GM21381 (cell line): ENCODE data around the gene GPX2.

Experiments
- ATAC-seq: cut with Tn5 transposase; IDR thresholded peaks from one replicate; pipeline ENCODE4 v1.9.1; 2021; ENCODE audit warnings: mild to moderate bottlenecking, moderate library complexity; ENCODE audit not compliant: unreplicated experiment

GPX2 gene

DNA sequence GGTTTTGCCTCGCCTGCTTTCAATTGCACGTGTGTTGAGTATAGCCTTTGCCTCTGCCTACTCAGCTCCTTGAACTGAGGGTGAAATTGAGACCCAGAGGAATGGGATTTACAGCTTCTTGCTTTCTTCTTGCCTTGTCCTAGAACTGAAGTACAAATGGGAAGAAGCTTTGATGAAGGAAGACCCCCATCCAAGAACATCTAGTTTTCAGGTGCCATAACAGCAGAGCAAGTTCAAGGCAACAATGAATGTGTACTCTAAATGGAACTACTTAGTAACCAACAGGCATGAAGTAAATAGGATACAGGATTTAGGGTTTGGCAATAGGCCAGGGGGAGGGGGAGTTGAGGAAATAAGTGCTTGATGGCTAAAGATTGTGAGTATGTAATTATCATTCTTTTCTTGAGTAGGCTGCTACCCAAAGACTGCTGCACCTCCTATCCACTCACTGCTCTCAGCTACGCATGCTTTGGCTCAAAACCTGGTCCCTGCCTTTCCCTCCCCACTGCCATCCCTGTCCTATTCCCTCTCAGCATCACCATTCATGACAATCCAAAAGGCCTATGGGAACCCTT is 2.1 kb downstream of the GPX2 start:
- no peak for ATAC-seq

DNA sequence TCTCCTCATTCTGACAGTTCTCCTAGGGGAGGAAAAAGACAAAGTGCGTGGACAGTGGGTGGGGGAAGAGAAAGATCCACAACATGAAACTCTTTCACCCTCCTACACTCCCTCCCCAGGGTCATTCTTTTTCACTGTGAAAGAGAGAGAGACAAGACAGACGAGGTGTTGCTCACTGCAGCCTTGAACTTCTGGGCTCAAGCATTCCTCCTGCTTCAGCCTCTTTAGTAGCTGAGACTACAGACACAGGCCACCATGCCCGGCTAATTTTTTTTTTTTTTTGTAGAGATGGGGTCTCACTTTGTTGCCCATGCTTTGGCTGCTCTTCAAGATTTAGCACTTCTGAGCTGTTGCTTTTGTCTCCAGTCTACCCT is 2.7 kb downstream of the GPX2 start:
- ATAC-seq = no peak

DNA sequence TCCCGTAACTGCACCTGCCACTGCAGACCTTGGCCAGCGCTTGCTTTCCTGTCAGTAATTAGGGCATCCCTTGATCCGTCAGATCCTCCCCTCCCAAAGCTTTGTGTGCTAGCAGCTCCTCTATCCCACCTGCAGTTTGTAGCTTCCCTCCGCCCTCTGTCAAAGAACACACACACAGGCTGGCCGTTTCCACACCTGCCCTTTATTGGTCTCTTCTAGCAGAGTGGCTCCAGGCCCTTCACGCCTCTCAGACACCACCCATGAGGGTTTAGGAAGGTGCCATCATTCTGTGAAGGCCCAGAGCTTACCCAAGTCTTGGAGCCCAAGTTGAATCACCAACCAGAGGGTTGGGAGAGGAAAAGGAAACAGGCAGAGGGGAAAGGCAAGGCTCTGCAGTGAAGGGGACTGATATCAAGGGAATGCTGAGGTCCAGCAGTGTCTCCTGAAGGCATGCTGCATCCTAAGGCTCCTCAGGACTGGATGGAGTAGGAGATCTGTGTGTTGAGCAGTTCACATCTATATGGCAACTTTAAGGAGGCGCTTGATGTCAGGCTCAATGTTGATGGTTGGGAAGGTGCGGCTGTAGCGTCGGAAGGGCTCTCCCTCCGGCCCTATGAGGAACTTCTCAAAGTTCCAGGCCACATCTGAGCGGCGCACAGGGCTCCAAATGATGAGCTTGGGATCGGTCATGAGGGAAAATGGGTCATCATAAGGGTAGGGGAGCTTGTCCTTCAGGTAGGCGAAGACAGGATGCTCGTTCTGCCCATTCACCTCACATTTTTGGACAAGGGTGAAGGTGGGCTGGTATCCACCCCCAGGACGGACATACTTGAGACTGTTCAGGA is 3.4 kb downstream of the GPX2 start:
- no peak for ATAC-seq

GRCh38 chr14:64937821-64938193 is 4.7 kb downstream of the GPX2 start:
- no peak for ATAC-seq

- no peak for ATAC-seq
Measured at GRCh38 chr14:64937171-64937820, 5.2 kb downstream of the GPX2 start.

DNA sequence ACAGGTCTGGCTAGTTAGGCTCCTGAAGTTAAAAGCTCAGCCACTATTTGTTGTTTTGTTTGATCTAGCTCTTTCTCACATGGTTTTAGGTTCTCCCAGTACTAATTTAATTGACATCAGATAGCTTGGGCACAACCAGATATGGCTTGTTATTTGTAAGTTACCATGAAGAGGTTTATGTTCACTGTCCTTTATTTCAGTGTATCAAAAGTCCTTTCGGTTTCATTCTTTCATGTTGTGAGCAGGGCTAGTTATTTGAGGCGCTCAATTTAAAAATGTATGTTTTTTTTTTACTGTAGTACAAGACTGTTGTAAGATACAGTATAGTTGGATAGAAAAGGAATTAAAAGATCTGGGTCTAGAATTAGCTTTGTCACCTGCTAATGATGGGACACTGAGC is 7.0 kb downstream of the GPX2 start:
- ATAC-seq = no peak

GRCh38 chr14:64934338-64934929 is 8.1 kb downstream of the GPX2 start:
- no peak for ATAC-seq

DNA sequence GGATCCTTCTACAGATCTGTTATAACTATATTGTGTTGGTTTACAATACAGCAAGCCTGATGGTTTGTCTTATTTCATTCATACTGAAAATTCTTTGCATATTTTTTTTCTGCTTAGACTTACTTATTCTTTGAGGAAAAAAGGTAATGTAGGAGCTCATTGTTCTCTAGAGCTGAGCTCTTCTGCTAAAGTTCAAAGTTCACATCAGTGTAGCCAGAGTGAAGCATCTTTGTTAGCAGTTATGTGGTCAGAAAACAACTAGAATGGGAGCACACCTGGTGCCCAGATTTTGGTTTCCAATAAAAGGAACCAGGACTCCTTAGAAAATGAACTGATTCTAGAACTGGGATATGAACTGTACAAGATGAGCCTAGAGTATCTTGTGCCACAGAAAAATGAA is 10.3 kb downstream of the GPX2 start:
- ATAC-seq = no peak

- ATAC-seq = no peak
Measured at GRCh38 chr14:64931123-64931522, 11.4 kb downstream of the GPX2 start.

DNA sequence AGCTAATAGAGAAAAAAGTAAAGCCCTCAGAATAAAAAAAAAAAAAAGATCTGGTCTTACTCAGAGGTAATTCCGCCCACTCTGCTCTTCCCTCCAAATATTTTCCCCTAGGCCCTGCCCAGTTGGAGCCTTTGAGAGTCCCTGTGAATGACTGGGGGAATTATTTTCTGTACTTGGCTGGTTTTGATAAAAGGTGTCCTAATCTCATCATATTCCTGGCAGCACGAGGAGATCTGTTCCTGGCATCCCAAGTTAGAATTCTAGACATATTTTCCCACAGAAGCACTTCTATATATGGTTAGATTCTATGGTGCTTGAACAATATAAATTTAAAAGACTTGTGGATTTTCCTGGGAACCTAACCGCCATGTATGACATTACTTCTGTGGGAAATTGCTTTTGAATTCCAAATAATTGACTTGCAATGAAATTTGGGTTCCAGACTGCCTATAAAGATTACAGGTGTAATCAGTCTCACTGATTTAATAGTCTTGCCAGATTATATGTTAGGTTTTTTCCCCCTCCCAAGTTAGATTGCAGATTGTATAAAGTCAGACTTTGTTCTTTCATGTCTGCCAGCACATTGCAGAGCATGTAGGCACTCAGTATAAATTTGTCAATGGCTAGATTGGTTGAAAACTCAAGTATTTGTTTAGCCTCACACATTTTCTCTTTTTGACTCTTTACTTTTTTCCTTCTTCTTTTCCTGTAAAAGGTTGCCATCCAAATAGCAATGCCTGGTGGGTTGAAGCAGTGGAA is 12.3 kb downstream of the GPX2 start:
- no peak for ATAC-seq

DNA sequence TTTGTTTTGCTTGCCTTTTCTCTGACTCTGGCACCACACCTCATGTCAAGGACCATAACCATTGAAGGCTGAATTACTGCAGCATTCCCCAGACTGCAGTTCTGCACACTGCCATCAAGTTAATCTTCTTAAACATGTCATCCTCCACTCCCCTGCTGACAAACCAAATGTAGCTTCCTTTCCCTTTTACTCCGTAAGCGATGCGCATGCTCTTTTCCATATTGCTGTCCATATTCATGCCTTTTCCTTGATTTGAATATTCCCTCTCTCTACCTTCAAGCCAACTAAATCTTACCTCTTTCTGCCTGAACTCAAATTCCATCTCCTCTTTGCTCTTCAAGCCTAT is 13.6 kb downstream of the GPX2 start:
- ATAC-seq = no peak

DNA sequence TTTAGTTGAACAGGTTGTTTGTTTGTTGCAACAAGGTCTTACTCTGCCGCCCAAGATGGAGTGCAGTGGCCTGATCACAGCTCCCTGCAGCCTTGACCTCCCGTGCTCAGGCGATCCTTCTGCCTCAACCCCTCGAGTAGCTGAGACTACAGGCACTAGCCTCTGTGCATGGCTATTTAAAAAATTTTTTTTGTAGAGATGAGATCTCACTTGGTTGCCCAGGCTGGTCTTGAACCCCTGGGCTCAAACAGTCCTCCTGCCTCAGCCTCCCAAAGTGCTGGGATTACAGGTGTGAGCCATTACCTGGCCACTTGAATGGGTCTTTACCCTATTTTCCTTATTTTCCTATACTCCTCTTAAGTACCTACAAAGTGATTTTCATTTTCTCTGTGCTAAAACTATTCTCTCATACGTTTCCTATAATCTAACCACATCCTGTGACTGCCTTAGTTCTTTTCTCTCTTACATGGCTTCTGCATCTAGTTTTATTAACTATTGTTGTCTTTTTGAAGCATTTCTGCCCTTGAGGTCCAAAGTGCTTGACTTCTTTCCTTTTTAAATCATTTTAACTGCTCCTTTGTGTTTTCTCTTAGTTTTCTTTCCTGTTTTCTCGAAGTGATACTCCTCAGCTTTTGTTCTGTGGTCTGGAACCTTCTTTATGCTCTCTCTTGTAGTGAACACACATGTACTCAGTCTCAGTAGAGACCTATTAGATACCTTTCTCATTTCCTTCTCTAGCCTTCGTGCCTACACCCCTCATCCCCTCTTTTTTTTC is 14.1 kb downstream of the GPX2 start:
- peak; percentile 78 for ATAC-seq

GRCh38 chr14:64927031-64927430 is 15.5 kb downstream of the GPX2 start:
- no peak for ATAC-seq

DNA sequence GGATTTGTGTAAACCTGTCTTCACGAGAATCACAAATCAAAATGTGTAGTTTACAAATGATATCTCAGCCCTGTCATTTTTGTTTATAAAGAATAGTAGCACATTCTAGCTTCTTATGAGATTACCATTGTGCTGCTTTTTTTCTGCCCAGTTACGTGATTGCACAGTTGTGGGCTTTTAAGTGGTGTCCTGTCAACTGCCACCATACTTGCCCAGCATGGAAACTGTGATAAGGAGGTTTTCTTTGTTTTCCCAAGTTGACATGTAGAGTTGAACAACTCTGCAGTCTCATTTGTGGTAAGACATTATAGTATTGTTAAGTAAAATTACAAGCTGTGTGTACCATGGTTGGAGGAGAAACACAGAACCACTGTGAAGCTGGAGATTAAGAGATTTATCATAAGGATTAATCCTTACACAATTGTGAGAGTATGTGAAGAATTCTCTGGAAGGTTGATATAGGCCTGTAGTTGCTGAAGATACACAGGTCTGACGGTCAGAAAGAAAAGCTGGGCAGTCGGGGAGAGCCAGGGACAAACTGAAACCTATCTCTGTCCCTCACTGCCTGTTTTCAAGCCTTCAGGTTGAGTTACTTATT is 16.0 kb downstream of the GPX2 start:
- ATAC-seq = no peak

- no peak for ATAC-seq
Measured at GRCh38 chr14:64923015-64923414, 19.5 kb downstream of the GPX2 start.

- ATAC-seq = no peak
Measured at GRCh38 chr14:64920465-64920864, 22.1 kb downstream of the GPX2 start.

DNA sequence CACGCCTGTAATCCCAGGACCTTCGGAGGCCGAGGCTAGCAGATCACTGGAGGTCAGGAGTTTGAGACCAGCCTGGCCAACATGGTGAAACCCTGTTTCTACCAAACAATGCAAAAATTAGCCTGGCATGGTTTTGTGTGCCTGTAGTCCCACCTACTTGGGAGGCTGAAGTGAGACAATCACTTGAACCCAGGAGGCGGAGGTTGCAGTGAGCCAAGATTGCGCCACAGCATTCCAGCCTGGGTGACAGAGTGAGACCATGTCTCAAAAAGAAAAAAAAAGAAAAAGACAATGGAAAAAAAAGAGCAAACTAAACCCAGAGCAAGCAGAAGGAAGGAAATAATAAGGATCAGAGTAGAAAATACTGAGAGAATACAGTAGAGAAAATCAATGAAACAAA is 22.9 kb downstream of the GPX2 start:
- no peak for ATAC-seq

GRCh38 chr14:64919215-64919614 is 23.3 kb downstream of the GPX2 start:
- ATAC-seq = no peak

- no peak for ATAC-seq
Measured at GRCh38 chr14:64918216-64918615, 24.3 kb downstream of the GPX2 start.

DNA sequence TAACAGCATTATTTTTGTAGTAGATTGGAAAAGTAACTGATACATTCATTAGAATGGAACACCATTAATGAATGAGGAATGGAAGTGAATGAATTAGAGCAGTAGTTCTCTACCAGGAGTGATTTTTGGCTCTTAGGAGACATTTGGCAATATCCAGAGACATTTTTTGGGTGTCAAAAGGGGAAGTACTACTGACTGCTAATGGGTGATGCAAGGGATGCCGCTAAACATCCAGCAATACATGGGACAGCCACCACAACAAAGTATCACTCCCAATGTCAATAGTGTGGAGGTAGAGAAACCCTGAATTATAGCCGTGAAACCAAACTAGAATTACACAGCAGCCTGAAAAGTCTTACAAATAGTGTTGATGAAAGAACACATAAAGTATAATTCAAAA is 26.7 kb downstream of the GPX2 start:
- no peak for ATAC-seq
